ENCODE data around the gene EIF2B5. TPM values are rescaled to one million over a fixed set of nuclear protein-coding genes. Genes with fewer than 3 reads are reported as not detected.

Gene EIF2B5
- total and polyA plus RNA-seq, 2 of the 13 experiments (the other 11 are each of a cell fraction or from before 2014, with no cell fraction given) = 38.4 to 60.2 TPM

DNA sequence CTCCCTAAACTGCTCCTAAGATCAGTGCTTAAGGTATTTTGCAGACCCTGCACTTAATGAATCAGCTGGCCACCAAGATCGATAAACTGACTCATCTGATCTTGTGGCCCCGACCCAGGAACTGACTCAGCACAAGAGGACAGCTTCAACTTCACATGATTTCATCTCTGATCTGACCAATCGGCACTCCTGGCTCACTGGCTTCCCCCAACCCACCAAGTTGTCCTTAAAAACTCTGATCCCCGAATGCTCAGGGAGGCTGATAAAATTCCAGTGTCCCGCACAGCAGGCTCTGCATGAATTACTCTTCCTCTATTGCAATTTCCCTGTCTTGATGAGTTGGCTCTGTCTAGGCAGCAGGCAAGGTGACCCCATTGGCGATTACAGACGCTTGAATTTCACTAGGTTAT lies 24.8 kb upstream of the EIF2B5 start (continued):
- TF ChIP-seq SMAD3 (CRISPR knock-in tag; IDR thresholded peaks at IDR 0.05) (0 out of 2 replicates have a peak, but pooled peaks have one; percentile 32), SALL1 (CRISPR knock-in tag; IDR thresholded peaks at IDR 0.05) (peak; percentile 31; the same call in 1 of the 2 replicates)

DNA sequence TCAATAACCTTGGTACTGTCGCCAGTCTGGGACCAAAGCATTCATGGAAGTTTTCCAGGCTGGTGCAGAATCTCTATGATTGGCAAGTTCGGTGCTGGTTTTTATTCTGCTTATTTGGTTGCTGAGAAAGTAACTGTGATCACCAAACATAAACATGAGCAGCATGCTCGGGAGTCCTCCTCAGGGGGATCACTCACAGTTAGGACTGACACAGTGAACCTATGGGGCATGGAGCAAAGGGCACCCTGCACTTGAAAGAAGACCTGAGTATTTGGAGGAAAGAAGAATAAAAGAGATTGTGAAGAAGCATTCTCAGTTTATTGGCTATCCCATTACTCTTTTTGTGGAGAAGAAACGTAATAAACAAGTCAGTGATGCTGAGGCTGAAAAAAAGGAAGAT lies 19.1 kb upstream of the EIF2B5 start:
- intact Hi-C loops (cut with micrococcal nuclease; ENCODE audit: unreplicated experiment) = no loop called here
- Histone ChIP-seq H2AFZ (ENCODE audit: low read length) (no peak overlapping the region), H3K4me1 (ENCODE audit: insufficient read depth, low read length) (no peaks in the 10 kb centered on the region), H3K4me2 (ENCODE audit: low read depth, low read length) (no peak overlapping the region), H4K20me1 (ENCODE audit: insufficient read depth, low read length) (no peaks in the 10 kb centered on the region), H3K27ac (ENCODE audit: extremely low read length, insufficient read depth, low read length) (no peak overlapping the region), H3K9me3 (ENCODE audit: low read length) (no peaks in the 10 kb centered on the region), H3K9ac (ENCODE audit: insufficient read depth, low read depth, low read length) (no peak overlapping the region), H3K4me3 (replicated peaks in 1 of 3; ENCODE audit: insufficient read depth in 1 of 3, low read depth in 2 of 3, low read length in 3 of 3) (no peak overlapping the region), H3K79me2 (ENCODE audit: insufficient read depth, low read length) (no peaks in the 10 kb centered on the region), H3K36me3 (replicated peaks in 1 of 2; ENCODE audit: control insufficient read depth in 1 of 2, insufficient read depth in 2 of 2, low read length in 2 of 2) (no peaks in the 10 kb centered on the region), H3K27me3 (ENCODE audit: control insufficient read depth in 1 of 2, insufficient read depth in 2 of 2, low read length in 2 of 2) (no peaks in the 10 kb centered on the region)
- FAIRE-seq (no peak), ATAC-seq (no peak), DNase-seq (ENCODE audit: low spot score) (no peak)
- CTCF ChIA-PET (ENCODE audit: low intra/inter-chr PET ratio, low total read pairs) = no interaction called here
- TF ChIP-seq ELF3 (CRISPR knock-in tag; IDR thresholded peaks at IDR 0.05) = no peak
- TF ChIP-seq ZNF263 (CRISPR knock-in tag; IDR thresholded peaks at IDR 0.05) = peak; percentile 57; the same call in 1 of the 2 replicates
- no TSS peak for BruUV-seq (replicated peaks)
- POLR2A ChIA-PET = interaction anchor here (0.6 kb wide), 1 partner anchor 137 kb away, joined by 4 read pairs; no protein-coding TSS in a partner anchor
- in situ Hi-C loops (cut with HindIII; ENCODE audit: extremely low pct_ligation_motif_present, low pct_unique_long_range_greater_than_20kb) = no loop called here
- 9% methylated on average over 4 of the region's 4 CpGs for WGBS (ENCODE audit: low lambda C conversion rate)

DNA sequence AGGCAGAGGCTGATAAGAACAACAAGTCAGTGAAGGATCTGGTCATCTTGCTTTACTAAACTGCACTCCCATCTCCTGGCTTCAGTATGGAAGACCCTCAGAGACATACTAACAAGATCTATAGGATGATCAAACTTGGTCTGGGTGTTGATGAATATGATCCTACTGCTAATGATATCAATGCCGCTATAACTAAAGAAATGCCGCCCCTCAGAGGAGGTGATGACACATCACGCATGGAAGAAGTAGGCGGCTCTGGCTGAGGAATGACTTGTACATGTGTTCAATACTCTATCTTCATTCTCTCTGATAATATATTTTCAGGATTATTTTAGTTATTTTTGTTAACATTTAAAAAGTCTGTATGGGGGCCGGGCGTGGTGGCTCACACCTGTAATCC lies 17.5 kb upstream of the EIF2B5 start:
- no peaks in the 10 kb centered on the region for H3K79me2 ChIP-seq (ENCODE audit: insufficient read depth, low read length)
- H4K20me1 ChIP-seq (ENCODE audit: insufficient read depth, low read length) = no peaks in the 10 kb centered on the region
- no peak overlapping the region for H3K9ac ChIP-seq (ENCODE audit: insufficient read depth, low read depth, low read length)
- TF ChIP-seq, protein P1, sequence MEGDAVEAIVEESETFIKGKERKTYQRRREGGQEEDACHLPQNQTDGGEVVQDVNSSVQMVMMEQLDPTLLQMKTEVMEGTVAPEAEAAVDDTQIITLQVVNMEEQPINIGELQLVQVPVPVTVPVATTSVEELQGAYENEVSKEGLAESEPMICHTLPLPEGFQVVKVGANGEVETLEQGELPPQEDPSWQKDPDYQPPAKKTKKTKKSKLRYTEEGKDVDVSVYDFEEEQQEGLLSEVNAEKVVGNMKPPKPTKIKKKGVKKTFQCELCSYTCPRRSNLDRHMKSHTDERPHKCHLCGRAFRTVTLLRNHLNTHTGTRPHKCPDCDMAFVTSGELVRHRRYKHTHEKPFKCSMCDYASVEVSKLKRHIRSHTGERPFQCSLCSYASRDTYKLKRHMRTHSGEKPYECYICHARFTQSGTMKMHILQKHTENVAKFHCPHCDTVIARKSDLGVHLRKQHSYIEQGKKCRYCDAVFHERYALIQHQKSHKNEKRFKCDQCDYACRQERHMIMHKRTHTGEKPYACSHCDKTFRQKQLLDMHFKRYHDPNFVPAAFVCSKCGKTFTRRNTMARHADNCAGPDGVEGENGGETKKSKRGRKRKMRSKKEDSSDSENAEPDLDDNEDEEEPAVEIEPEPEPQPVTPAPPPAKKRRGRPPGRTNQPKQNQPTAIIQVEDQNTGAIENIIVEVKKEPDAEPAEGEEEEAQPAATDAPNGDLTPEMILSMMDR (CRISPR knock-in tag; IDR thresholded peaks at IDR 0.05) = 0 out of 2 replicates have a peak, but pooled peaks have one; percentile 12
- TF ChIP-seq, protein P2, sequence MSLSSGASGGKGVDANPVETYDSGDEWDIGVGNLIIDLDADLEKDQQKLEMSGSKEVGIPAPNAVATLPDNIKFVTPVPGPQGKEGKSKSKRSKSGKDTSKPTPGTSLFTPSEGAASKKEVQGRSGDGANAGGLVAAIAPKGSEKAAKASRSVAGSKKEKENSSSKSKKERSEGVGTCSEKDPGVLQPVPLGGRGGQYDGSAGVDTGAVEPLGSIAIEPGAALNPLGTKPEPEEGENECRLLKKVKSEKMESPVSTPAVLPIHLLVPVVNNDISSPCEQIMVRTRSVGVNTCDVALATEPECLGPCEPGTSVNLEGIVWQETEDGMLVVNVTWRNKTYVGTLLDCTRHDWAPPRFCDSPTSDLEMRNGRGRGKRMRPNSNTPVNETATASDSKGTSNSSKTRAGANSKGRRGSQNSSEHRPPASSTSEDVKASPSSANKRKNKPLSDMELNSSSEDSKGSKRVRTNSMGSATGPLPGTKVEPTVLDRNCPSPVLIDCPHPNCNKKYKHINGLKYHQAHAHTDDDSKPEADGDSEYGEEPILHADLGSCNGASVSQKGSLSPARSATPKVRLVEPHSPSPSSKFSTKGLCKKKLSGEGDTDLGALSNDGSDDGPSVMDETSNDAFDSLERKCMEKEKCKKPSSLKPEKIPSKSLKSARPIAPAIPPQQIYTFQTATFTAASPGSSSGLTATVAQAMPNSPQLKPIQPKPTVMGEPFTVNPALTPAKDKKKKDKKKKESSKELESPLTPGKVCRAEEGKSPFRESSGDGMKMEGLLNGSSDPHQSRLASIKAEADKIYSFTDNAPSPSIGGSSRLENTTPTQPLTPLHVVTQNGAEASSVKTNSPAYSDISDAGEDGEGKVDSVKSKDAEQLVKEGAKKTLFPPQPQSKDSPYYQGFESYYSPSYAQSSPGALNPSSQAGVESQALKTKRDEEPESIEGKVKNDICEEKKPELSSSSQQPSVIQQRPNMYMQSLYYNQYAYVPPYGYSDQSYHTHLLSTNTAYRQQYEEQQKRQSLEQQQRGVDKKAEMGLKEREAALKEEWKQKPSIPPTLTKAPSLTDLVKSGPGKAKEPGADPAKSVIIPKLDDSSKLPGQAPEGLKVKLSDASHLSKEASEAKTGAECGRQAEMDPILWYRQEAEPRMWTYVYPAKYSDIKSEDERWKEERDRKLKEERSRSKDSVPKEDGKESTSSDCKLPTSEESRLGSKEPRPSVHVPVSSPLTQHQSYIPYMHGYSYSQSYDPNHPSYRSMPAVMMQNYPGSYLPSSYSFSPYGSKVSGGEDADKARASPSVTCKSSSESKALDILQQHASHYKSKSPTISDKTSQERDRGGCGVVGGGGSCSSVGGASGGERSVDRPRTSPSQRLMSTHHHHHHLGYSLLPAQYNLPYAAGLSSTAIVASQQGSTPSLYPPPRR (CRISPR knock-in tag; IDR thresholded peaks at IDR 0.05; ENCODE audit: borderline replicate concordance) = no peak
- FAIRE-seq = no peak
- BruUV-seq (replicated peaks) = no TSS peak
- H2AFZ ChIP-seq (ENCODE audit: low read length) = no peak overlapping the region
- no peak overlapping the region for H3K4me2 ChIP-seq (ENCODE audit: low read depth, low read length)
- CTCF ChIA-PET (ENCODE audit: low intra/inter-chr PET ratio, low total read pairs) = no interaction called here
- H3K9me3 ChIP-seq (ENCODE audit: low read length) = no peaks in the 10 kb centered on the region
- no peak for ATAC-seq
- H3K4me1 ChIP-seq (ENCODE audit: insufficient read depth, low read length) = no peaks in the 10 kb centered on the region
- POLR2A ChIA-PET = no interaction called here
- no peak overlapping the region for H3K27ac ChIP-seq (ENCODE audit: extremely low read length, insufficient read depth, low read length)
- intact Hi-C loops (cut with micrococcal nuclease; ENCODE audit: unreplicated experiment) = no loop called here
- no peak overlapping the region for H3K4me3 ChIP-seq (replicated peaks in 1 of 3; ENCODE audit: insufficient read depth in 1 of 3, low read depth in 2 of 3, low read length in 3 of 3)
- no peaks in the 10 kb centered on the region for H3K27me3 ChIP-seq (ENCODE audit: control insufficient read depth in 1 of 2, insufficient read depth in 2 of 2, low read length in 2 of 2)
- in situ Hi-C loops (cut with HindIII; ENCODE audit: extremely low pct_ligation_motif_present, low pct_unique_long_range_greater_than_20kb) = no loop called here
- WGBS (ENCODE audit: low lambda C conversion rate) = 44% methylated on average over 6 of the region's 6 CpGs
- H3K36me3 ChIP-seq (replicated peaks in 1 of 2; ENCODE audit: control insufficient read depth in 1 of 2, insufficient read depth in 2 of 2, low read length in 2 of 2) = no peaks in the 10 kb centered on the region
- DNase-seq (ENCODE audit: low spot score) = no peak
